CD4-positive, alpha-beta T cell treated with Interleukin-17A for 1 hour (primary cell): ENCODE measurements around the gene NXT1.

Experiments used
- DNase-seq: peaks from one replicate; pipeline ENCODE4 v3.0.0-alpha.2; 2020

NXT1 gene

GRCh38 chr20:23393996-23394775 lies 43.6 kb downstream of the NXT1 start:
- no peak for DNase-seq

GRCh38 chr20:23396950-23397627 lies 46.5 kb downstream of the NXT1 start:
- no peak for DNase-seq

GRCh38 chr20:23397961-23398360 lies 47.4 kb downstream of the NXT1 start:
- DNase-seq = no peak

- no peak for DNase-seq
Observed at GRCh38 chr20:23399568-23400241, 49.1 kb downstream of the NXT1 start.

GRCh38 chr20:23401051-23401450 lies 50.5 kb downstream of the NXT1 start:
- DNase-seq = no peak

- no peak for DNase-seq
Observed at GRCh38 chr20:23403751-23404150, 53.2 kb downstream of the NXT1 start.

- DNase-seq = no peak
Observed at GRCh38 chr20:23404196-23404595, 53.6 kb downstream of the NXT1 start.
